ENCODE measurements around the gene NCK2. TPM values are rescaled to one million over a fixed set of nuclear protein-coding genes. Genes with fewer than 3 reads are reported as not detected.

The NCK2 gene
- total and polyA plus RNA-seq, 2 of the 13 experiments (the other 11 are each of a cell fraction or from before 2014, with no cell fraction given): 14.8 to 23.5 TPM

DNA sequence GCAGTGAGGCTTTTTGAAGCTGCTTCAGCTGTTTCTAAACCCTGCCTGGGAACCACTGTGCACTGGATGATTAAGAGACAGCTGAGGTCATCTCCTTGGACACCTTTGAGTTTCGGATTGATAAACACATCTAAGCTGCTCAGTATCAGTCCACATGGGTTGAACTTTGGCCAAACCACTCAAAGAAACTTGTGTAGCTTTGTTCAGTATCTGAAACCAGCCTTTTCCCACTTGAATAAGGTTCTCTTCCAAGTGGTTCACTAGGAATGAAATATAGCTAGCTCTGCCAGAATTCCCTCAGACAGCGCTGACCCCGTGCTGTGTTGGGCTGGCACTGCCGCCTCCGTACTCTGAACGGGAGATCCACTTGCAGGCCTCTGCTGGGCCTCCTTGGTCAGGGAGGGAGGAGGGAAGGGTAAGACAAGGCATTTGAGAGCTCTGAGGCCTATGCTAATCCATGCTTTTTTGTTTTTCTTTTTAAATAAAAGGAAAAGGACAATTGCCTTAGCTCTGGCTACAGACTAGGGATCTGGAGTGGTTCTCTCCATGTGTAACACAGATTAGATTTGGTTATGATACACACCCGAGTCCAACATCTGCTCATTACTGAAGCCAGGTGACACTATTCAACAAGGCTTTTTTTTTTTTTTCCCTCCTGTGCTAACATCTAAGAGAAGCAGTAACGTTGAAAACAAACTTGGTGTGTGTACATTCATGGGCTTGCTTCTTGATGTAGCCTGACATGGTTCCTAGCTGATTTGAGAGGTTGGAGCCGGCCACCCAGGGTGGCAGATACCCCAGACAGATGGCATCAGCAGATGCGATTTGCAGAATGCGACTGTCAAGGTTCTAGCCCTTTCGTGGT is 67.7 kb downstream of the NCK2 start (continued):
- TF ChIP-seq, protein P1, sequence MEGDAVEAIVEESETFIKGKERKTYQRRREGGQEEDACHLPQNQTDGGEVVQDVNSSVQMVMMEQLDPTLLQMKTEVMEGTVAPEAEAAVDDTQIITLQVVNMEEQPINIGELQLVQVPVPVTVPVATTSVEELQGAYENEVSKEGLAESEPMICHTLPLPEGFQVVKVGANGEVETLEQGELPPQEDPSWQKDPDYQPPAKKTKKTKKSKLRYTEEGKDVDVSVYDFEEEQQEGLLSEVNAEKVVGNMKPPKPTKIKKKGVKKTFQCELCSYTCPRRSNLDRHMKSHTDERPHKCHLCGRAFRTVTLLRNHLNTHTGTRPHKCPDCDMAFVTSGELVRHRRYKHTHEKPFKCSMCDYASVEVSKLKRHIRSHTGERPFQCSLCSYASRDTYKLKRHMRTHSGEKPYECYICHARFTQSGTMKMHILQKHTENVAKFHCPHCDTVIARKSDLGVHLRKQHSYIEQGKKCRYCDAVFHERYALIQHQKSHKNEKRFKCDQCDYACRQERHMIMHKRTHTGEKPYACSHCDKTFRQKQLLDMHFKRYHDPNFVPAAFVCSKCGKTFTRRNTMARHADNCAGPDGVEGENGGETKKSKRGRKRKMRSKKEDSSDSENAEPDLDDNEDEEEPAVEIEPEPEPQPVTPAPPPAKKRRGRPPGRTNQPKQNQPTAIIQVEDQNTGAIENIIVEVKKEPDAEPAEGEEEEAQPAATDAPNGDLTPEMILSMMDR (CRISPR knock-in tag; IDR thresholded peaks at IDR 0.05): peak; percentile 16; the same call in 1 of the 2 replicates
- TF ChIP-seq HDAC1 (CRISPR knock-in tag; IDR thresholded peaks at IDR 0.05) (0 out of 2 replicates have a peak, but pooled peaks have one; percentile 14), RCOR2 (CRISPR knock-in tag; IDR thresholded peaks at IDR 0.05) (peak; percentile 39; the same call in 1 of the 2 replicates), ZNF263 (CRISPR knock-in tag; IDR thresholded peaks at IDR 0.05) (0 out of 2 replicates have a peak, but pooled peaks have one; percentile 12), PAWR (CRISPR knock-in tag; IDR thresholded peaks at IDR 0.05; ENCODE audit: borderline replicate concordance) (no peak), JDP2 (CRISPR knock-in tag; IDR thresholded peaks at IDR 0.05; ENCODE audit: borderline replicate concordance) (no peak), ZFX (CRISPR knock-in tag; IDR thresholded peaks at IDR 0.05; ENCODE audit: low read depth) (0 out of 2 replicates have a peak, but pooled peaks have one; percentile 19), KDM6A (CRISPR knock-in tag; IDR thresholded peaks at IDR 0.05; ENCODE audit: low read depth) (0 out of 2 replicates have a peak, but pooled peaks have one; percentile 22), XRCC5 (optimal IDR thresholded peaks at IDR 0.05; ENCODE audit: low read length) (peak; percentile 25), POGZ (CRISPR knock-in tag; IDR thresholded peaks at IDR 0.05) (no peak), FOXA3 (CRISPR knock-in tag; IDR thresholded peaks at IDR 0.05) (0 out of 2 replicates have a peak, but pooled peaks have one; percentile 12), NCOA5 (CRISPR knock-in tag; IDR thresholded peaks at IDR 0.05) (no peak), ELF3 (CRISPR knock-in tag; IDR thresholded peaks at IDR 0.05) (0 out of 2 replicates have a peak, but pooled peaks have one; percentile 13), FOSL2 (CRISPR knock-in tag; IDR thresholded peaks at IDR 0.05) (peak; percentile 28; the same call in 1 of the 2 replicates), ZNF326 (CRISPR knock-in tag; IDR thresholded peaks at IDR 0.05; ENCODE audit: borderline replicate concordance) (no peak), SAP130 (CRISPR knock-in tag; IDR thresholded peaks at IDR 0.05; ENCODE audit: low read depth) (peak; percentile 18; the same call in 1 of the 2 replicates), SRY (CRISPR knock-in tag; IDR thresholded peaks at IDR 0.05) (no peak)
- TF ChIP-seq, protein P2, sequence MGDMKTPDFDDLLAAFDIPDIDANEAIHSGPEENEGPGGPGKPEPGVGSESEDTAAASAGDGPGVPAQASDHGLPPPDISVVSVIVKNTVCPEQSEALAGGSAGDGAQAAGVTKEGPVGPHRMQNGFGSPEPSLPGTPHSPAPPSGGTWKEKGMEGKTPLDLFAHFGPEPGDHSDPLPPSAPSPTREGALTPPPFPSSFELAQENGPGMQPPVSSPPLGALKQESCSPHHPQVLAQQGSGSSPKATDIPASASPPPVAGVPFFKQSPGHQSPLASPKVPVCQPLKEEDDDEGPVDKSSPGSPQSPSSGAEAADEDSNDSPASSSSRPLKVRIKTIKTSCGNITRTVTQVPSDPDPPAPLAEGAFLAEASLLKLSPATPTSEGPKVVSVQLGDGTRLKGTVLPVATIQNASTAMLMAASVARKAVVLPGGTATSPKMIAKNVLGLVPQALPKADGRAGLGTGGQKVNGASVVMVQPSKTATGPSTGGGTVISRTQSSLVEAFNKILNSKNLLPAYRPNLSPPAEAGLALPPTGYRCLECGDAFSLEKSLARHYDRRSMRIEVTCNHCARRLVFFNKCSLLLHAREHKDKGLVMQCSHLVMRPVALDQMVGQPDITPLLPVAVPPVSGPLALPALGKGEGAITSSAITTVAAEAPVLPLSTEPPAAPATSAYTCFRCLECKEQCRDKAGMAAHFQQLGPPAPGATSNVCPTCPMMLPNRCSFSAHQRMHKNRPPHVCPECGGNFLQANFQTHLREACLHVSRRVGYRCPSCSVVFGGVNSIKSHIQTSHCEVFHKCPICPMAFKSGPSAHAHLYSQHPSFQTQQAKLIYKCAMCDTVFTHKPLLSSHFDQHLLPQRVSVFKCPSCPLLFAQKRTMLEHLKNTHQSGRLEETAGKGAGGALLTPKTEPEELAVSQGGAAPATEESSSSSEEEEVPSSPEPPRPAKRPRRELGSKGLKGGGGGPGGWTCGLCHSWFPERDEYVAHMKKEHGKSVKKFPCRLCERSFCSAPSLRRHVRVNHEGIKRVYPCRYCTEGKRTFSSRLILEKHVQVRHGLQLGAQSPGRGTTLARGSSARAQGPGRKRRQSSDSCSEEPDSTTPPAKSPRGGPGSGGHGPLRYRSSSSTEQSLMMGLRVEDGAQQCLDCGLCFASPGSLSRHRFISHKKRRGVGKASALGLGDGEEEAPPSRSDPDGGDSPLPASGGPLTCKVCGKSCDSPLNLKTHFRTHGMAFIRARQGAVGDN (CRISPR knock-in tag; IDR thresholded peaks at IDR 0.05): peak; percentile 42
- TF ChIP-seq, protein P3, sequence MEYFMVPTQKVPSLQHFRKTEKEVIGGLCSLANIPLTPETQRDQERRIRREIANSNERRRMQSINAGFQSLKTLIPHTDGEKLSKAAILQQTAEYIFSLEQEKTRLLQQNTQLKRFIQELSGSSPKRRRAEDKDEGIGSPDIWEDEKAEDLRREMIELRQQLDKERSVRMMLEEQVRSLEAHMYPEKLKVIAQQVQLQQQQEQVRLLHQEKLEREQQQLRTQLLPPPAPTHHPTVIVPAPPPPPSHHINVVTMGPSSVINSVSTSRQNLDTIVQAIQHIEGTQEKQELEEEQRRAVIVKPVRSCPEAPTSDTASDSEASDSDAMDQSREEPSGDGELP (IDR thresholded peaks at IDR 0.05; ENCODE audit: borderline replicate concordance, low read depth): peak; percentile 70; the same call in 1 of the 2 replicates
- TF ChIP-seq, protein P4, sequence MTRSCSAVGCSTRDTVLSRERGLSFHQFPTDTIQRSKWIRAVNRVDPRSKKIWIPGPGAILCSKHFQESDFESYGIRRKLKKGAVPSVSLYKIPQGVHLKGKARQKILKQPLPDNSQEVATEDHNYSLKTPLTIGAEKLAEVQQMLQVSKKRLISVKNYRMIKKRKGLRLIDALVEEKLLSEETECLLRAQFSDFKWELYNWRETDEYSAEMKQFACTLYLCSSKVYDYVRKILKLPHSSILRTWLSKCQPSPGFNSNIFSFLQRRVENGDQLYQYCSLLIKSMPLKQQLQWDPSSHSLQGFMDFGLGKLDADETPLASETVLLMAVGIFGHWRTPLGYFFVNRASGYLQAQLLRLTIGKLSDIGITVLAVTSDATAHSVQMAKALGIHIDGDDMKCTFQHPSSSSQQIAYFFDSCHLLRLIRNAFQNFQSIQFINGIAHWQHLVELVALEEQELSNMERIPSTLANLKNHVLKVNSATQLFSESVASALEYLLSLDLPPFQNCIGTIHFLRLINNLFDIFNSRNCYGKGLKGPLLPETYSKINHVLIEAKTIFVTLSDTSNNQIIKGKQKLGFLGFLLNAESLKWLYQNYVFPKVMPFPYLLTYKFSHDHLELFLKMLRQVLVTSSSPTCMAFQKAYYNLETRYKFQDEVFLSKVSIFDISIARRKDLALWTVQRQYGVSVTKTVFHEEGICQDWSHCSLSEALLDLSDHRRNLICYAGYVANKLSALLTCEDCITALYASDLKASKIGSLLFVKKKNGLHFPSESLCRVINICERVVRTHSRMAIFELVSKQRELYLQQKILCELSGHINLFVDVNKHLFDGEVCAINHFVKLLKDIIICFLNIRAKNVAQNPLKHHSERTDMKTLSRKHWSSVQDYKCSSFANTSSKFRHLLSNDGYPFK (CRISPR knock-in tag; IDR thresholded peaks at IDR 0.05; ENCODE audit: borderline replicate concordance): no peak

All from HepG2 (cell line).